ENCODE results near the gene KY. TPM values are rescaled to one million over a fixed set of nuclear protein-coding genes. Genes with fewer than 3 reads are reported as not detected.

KY gene
- total and polyA plus RNA-seq, 2 of the 8 experiments (the other 6 are each of a cell fraction or from before 2014, with no cell fraction given) = not detected

DNA sequence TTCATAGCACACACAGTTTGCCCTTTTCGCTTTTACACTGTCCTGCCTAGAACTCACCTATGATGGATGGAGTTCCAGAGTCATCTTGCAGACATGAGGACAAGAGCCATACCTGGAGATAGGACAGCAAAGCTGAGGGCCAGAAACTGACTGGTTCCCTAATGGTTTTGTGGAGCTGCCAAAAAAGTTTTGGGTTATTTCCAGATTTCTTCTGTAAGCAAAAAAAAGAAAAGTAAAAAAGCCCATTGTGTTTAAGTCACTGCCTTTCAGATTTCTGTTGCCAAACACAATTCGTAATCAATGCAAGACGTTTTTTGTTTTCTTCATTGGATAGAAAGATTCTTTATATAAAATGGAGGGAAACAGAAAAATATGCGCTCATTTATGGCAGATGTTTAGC lies 42.4 kb upstream of the KY start (continued):
- TF ChIP-seq, protein P1, sequence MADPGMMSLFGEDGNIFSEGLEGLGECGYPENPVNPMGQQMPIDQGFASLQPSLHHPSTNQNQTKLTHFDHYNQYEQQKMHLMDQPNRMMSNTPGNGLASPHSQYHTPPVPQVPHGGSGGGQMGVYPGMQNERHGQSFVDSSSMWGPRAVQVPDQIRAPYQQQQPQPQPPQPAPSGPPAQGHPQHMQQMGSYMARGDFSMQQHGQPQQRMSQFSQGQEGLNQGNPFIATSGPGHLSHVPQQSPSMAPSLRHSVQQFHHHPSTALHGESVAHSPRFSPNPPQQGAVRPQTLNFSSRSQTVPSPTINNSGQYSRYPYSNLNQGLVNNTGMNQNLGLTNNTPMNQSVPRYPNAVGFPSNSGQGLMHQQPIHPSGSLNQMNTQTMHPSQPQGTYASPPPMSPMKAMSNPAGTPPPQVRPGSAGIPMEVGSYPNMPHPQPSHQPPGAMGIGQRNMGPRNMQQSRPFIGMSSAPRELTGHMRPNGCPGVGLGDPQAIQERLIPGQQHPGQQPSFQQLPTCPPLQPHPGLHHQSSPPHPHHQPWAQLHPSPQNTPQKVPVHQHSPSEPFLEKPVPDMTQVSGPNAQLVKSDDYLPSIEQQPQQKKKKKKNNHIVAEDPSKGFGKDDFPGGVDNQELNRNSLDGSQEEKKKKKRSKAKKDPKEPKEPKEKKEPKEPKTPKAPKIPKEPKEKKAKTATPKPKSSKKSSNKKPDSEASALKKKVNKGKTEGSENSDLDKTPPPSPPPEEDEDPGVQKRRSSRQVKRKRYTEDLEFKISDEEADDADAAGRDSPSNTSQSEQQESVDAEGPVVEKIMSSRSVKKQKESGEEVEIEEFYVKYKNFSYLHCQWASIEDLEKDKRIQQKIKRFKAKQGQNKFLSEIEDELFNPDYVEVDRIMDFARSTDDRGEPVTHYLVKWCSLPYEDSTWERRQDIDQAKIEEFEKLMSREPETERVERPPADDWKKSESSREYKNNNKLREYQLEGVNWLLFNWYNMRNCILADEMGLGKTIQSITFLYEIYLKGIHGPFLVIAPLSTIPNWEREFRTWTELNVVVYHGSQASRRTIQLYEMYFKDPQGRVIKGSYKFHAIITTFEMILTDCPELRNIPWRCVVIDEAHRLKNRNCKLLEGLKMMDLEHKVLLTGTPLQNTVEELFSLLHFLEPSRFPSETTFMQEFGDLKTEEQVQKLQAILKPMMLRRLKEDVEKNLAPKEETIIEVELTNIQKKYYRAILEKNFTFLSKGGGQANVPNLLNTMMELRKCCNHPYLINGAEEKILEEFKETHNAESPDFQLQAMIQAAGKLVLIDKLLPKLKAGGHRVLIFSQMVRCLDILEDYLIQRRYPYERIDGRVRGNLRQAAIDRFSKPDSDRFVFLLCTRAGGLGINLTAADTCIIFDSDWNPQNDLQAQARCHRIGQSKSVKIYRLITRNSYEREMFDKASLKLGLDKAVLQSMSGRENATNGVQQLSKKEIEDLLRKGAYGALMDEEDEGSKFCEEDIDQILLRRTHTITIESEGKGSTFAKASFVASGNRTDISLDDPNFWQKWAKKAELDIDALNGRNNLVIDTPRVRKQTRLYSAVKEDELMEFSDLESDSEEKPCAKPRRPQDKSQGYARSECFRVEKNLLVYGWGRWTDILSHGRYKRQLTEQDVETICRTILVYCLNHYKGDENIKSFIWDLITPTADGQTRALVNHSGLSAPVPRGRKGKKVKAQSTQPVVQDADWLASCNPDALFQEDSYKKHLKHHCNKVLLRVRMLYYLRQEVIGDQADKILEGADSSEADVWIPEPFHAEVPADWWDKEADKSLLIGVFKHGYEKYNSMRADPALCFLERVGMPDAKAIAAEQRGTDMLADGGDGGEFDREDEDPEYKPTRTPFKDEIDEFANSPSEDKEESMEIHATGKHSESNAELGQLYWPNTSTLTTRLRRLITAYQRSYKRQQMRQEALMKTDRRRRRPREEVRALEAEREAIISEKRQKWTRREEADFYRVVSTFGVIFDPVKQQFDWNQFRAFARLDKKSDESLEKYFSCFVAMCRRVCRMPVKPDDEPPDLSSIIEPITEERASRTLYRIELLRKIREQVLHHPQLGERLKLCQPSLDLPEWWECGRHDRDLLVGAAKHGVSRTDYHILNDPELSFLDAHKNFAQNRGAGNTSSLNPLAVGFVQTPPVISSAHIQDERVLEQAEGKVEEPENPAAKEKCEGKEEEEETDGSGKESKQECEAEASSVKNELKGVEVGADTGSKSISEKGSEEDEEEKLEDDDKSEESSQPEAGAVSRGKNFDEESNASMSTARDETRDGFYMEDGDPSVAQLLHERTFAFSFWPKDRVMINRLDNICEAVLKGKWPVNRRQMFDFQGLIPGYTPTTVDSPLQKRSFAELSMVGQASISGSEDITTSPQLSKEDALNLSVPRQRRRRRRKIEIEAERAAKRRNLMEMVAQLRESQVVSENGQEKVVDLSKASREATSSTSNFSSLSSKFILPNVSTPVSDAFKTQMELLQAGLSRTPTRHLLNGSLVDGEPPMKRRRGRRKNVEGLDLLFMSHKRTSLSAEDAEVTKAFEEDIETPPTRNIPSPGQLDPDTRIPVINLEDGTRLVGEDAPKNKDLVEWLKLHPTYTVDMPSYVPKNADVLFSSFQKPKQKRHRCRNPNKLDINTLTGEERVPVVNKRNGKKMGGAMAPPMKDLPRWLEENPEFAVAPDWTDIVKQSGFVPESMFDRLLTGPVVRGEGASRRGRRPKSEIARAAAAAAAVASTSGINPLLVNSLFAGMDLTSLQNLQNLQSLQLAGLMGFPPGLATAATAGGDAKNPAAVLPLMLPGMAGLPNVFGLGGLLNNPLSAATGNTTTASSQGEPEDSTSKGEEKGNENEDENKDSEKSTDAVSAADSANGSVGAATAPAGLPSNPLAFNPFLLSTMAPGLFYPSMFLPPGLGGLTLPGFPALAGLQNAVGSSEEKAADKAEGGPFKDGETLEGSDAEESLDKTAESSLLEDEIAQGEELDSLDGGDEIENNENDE (IDR thresholded peaks at IDR 0.05; ENCODE audit: insufficient replicate concordance, low read length) = no peak
- TF ChIP-seq EP300 (IDR thresholded peaks at IDR 0.05; ENCODE audit: borderline replicate concordance in 1 of 2, low read depth in 2 of 2, low read length in 2 of 2) = no peak

Measured in H1 (cell line).